Liver (tissue), 2 donors: Measurements from ENCODE around the gene GNG8.

Experiments used
- REST ChIP-seq: IDR thresholded peaks from 2 replicates; pipeline ENCODE4 v1.6.1; 2016; ENCODE audit warnings: antibody characterized with exemption, mild to moderate bottlenecking
- TF ChIP-seq, protein P1 (sequence below): fragments of 150-350 bp; IDR thresholded peaks from 2 replicates; pipeline ENCODE4 v1.5.1; 2017; ENCODE audit warnings: improper control_type of control experiment, low read depth, low read length; ENCODE audit not compliant: missing input control
- TF ChIP-seq, protein P2 (sequence below): IDR thresholded peaks from 2 replicates; pipeline ENCODE4 v1.6.1; 2016; ENCODE audit warnings: antibody characterized with exemption
- donor health status: healthy.

DNA sequence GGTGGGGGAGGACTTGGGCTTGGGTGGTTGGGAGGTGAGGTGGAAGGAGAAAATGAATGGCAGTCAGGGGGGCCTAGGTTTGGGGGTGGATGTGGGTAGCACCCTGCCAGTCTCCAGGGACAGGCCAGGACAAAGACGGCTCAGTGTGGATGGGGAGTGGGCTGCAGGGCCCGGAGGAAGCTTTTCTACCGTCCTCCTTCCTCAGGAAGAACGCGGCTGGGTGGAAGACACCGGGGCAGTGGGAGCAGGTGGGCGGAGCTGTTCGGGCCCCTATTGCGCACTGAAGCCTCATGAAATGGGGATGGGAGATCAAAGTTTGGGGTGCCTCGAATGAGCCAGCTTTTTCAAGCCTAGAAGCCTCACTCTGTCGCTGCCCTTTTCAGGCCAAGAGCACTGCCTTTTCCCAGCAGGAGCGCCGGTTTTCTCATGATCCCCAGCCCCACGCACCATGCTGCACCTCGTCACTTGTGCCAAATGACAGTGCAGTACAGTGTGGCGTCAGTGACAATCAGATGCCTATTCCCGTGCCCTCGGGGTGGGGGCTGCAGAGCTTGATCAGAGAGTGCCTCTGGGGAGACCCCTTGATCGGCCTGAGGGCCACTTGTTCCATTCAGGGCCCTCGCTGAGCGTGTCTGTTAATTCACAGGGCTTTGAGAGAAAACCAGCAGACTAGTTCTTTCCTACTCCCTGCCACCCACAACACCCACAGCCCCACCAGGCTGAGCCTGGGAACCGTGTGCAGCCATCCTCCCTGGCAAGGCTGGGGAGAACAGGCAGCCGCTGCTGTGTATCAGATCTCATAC lies 33.4 kb downstream of the GNG8 start:
- TF ChIP-seq, protein P1, sequence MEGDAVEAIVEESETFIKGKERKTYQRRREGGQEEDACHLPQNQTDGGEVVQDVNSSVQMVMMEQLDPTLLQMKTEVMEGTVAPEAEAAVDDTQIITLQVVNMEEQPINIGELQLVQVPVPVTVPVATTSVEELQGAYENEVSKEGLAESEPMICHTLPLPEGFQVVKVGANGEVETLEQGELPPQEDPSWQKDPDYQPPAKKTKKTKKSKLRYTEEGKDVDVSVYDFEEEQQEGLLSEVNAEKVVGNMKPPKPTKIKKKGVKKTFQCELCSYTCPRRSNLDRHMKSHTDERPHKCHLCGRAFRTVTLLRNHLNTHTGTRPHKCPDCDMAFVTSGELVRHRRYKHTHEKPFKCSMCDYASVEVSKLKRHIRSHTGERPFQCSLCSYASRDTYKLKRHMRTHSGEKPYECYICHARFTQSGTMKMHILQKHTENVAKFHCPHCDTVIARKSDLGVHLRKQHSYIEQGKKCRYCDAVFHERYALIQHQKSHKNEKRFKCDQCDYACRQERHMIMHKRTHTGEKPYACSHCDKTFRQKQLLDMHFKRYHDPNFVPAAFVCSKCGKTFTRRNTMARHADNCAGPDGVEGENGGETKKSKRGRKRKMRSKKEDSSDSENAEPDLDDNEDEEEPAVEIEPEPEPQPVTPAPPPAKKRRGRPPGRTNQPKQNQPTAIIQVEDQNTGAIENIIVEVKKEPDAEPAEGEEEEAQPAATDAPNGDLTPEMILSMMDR: no peak
- TF ChIP-seq, protein P2, sequence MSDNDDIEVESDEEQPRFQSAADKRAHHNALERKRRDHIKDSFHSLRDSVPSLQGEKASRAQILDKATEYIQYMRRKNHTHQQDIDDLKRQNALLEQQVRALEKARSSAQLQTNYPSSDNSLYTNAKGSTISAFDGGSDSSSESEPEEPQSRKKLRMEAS: no peak
- no peak for TF ChIP-seq REST
